ENCODE data around the gene LMNA.

GRCh38 chr1:156130578-156130942, 16.0 kb downstream of the LMNA start:
- TF ChIP-seq CTCF (conservative IDR thresholded peaks at IDR 0.05; ENCODE audit: low read depth, low read length): no peak
- no peak for TF ChIP-seq EZH2 (IDR thresholded peaks at IDR 0.05; ENCODE audit: borderline replicate concordance, low read depth, low read length, poor library complexity, severe bottlenecking)

Data from A673 (cell line).